HCT116 (cell line): Measurements from ENCODE around the gene BPIFB3. TPM values are rescaled to one million over a fixed set of nuclear protein-coding genes. Genes with fewer than 3 reads are reported as not detected.
"Not testable (repeated sequence)": the region's sequence is repeated elsewhere in the genome, so short reads cannot be mapped to it uniquely, and the experiment has no call there.

ENCODE experiments used
- ATAC-seq: fragments of 200-7000 bp; cut with Tn5 transposase; 2 replicates; pipeline ENCODE4 v1.9.1; 2020; ENCODE audit warnings: mild to moderate bottlenecking, moderate library complexity
- BruUV-seq: library from RNA; stranded (reverse); fragments of 400-500 nt; replicated peaks from 2 replicates; lab custom pipeline; 2021; lab: Mats Ljungman, UMichigan
- CTCF ChIA-PET: fragments of 300-600 bp; sonication (Branson Sonifier 250); formaldehyde crosslinking; loops from one replicate; lab custom pipeline; 2021; ENCODE audit warnings: antibody characterized with exemption; lab: Charles Lee
- POLR2A ChIA-PET: fragments of 300-600, 350-600 bp; sonication (Branson Sonifier 250); formaldehyde crosslinking; loops from one replicate; lab custom pipeline; 2021; ENCODE audit warnings: antibody characterized with exemption; lab: Charles Lee
- RAD21 ChIA-PET, 2 experiments: fragments of 300-600 bp; sonication (Branson Sonifier 250); formaldehyde crosslinking; loops; one replicate each; lab custom pipeline; 2023; ENCODE audit warnings: low total read pairs in 2 of 2; ENCODE audit not compliant: uncharacterized antibody in 2 of 2, unreplicated experiment in 2 of 2, low non-redundant PET in 1 of 2; lab: Charles Lee
- DNase-seq: peaks from one replicate; pipeline ENCODE4 v3.0.0-alpha.2; 2010; ENCODE audit warnings: low read depth, low spot score
- H2AFZ ChIP-seq: fragments of 200-600 bp; shearing (Covaris generic), sonication (generic); 2 replicates; pipeline ENCODE4 v1.6.1; 2017; ENCODE audit warnings: low read depth, mixed run types, mixed read lengths, antibody characterized with exemption, low read length; ENCODE audit not compliant: poor library complexity, severe bottlenecking
- H3K27ac ChIP-seq: 2 replicates; pipeline ENCODE4 v1.5.1; 2012; ENCODE audit warnings: low read depth, low read length
- H3K27me3 ChIP-seq: fragments of 200-600 bp; sonication (generic); 2 replicates; pipeline ENCODE4 v1.6.1; 2016; ENCODE audit warnings: mixed run types, low read length, mixed read lengths; ENCODE audit not compliant: insufficient read depth
- H3K36me3 ChIP-seq, 2 experiments: fragments of 200-500 bp in 1 of 2; fragments of 200-600 bp in 1 of 2; sonication (Bioruptor generic) in 1 of 2; sonication (generic) in 1 of 2; 2 replicates each; pipeline versions ENCODE4 v1.5.1 to v1.6.1; 2014 to 2016; ENCODE audit warnings: low read length in 2 of 2, inconsistent platforms in 1 of 2, mixed read lengths in 1 of 2, mixed run types in 1 of 2; ENCODE audit not compliant: insufficient read depth in 2 of 2, control insufficient read depth in 1 of 2
- H3K4me1 ChIP-seq, 2 experiments: fragments of 200-600 bp in 1 of 2; sonication (generic) in 1 of 2; 2 replicates each; pipeline versions ENCODE4 v1.5.1 to v1.6.1; 2012 to 2017; ENCODE audit warnings: low read length in 2 of 2, inconsistent platforms in 1 of 2, mild to moderate bottlenecking in 1 of 2, mixed read lengths in 1 of 2, mixed run types in 1 of 2, moderate library complexity in 1 of 2; ENCODE audit not compliant: insufficient read depth in 2 of 2, control insufficient read depth in 1 of 2
- H3K4me2 ChIP-seq: fragments of 200-600 bp; sonication (generic); 2 replicates; pipeline ENCODE4 v1.6.1; 2017; ENCODE audit warnings: mixed run types, low read length, mixed read lengths
- H3K4me3 ChIP-seq, 2 experiments: fragments of 200-600 bp in 1 of 2; sonication (generic) in 1 of 2; replicated peaks in 1 of 2; 2 replicates each; pipeline ENCODE4 v1.5.1; 2011 to 2016; ENCODE audit warnings: low read length in 2 of 2, control low read depth in 1 of 2, low read depth in 1 of 2, mild to moderate bottlenecking in 1 of 2, mixed read lengths in 1 of 2, mixed run types in 1 of 2
- H3K79me2 ChIP-seq: fragments of 200-600 bp; sonication (generic); 2 replicates; pipeline ENCODE4 v1.6.1; 2017; ENCODE audit warnings: mild to moderate bottlenecking, mixed run types, low read length, moderate library complexity, mixed read lengths; ENCODE audit not compliant: insufficient read depth
- H3K9ac ChIP-seq: fragments of 200-600 bp; sonication (generic); 2 replicates; pipeline ENCODE4 v1.6.1; 2016; ENCODE audit warnings: low read length, mixed read lengths
- H3K9me2 ChIP-seq: fragments of 200-600 bp; sonication (generic), shearing (Covaris generic); 2 replicates; pipeline ENCODE4 v1.6.1; 2017; ENCODE audit warnings: mixed run types, mild to moderate bottlenecking, moderate library complexity; ENCODE audit not compliant: insufficient read depth
- H3K9me3 ChIP-seq, 2 experiments: fragments of 200-500 bp in 1 of 2; fragments of 200-600 bp in 1 of 2; sonication (Bioruptor generic) in 1 of 2; sonication (generic) in 1 of 2; 2 replicates each; pipeline ENCODE4 v1.6.1; 2014 to 2017; ENCODE audit warnings: low read length in 2 of 2, mixed read lengths in 2 of 2, inconsistent platforms in 1 of 2, low read depth in 1 of 2, mild to moderate bottlenecking in 1 of 2, mixed run types in 1 of 2, moderate library complexity in 1 of 2; ENCODE audit not compliant: control insufficient read depth in 1 of 2, insufficient read depth in 1 of 2
- H4K20me1 ChIP-seq: fragments of 200-600 bp; sonication (generic), shearing (Covaris generic); 2 replicates; pipeline ENCODE4 v1.6.1; 2017; ENCODE audit warnings: mixed run types, mild to moderate bottlenecking, moderate library complexity; ENCODE audit not compliant: insufficient read depth
- MAX ChIP-seq: IDR thresholded peaks from 2 replicates; pipeline ENCODE4 v1.6.1; 2012
- POLR2AphosphoS5 ChIP-seq: IDR thresholded peaks from 2 replicates; pipeline ENCODE4 v1.6.1; 2011; ENCODE audit warnings: mild to moderate bottlenecking, low read depth, low read length, moderate library complexity
- RAD21 ChIP-seq: IDR thresholded peaks from 2 replicates; pipeline ENCODE4 v1.6.1; 2012; ENCODE audit warnings: low read depth, mild to moderate bottlenecking
- SP1 ChIP-seq: IDR thresholded peaks from 2 replicates; pipeline ENCODE4 v1.6.1; 2012; ENCODE audit warnings: low read depth
- YY1 ChIP-seq: IDR thresholded peaks from 2 replicates; pipeline ENCODE4 v1.6.1; 2011; ENCODE audit warnings: low read length, low read depth, moderate library complexity, mild to moderate bottlenecking; ENCODE audit not compliant: insufficient replicate concordance; ENCODE audit errors: extremely low read depth
- ZNF274 ChIP-seq: fragments of 200-500 bp; sonication (Bioruptor generic); IDR thresholded peaks from 2 replicates; pipeline ENCODE4 v1.6.1; 2014; ENCODE audit warnings: mild to moderate bottlenecking, low read depth, low read length, inconsistent platforms
- intact Hi-C: fragments of 100-400 bp; cut with micrococcal nuclease; formaldehyde crosslinking; loops from 2 replicates; pipeline ENCODE4 v1.10.0; 2022
- total RNA-seq: library from RNA; stranded (reverse); gene quantifications from one replicate; pipeline ENCODE4 v1.2.1, GENCODE V29; 2021; ENCODE audit not compliant: unreplicated experiment
- TF ChIP-seq, protein P1 (sequence below), 3 experiments: fragments of 200-600 bp in 1 of 3; sonication (generic) in 1 of 3; IDR thresholded peaks in 2 of 3; conservative IDR thresholded peaks in 1 of 3; 2 replicates each; pipeline ENCODE4 v1.5.1; 2012 to 2017; ENCODE audit warnings: low read depth in 2 of 3, low read length in 2 of 3, antibody characterized with exemption in 1 of 3, borderline replicate concordance in 1 of 3, control low read depth in 1 of 3, mild to moderate bottlenecking in 1 of 3, mixed read lengths in 1 of 3, mixed run types in 1 of 3, moderate library complexity in 1 of 3; ENCODE audit not compliant: insufficient read depth in 1 of 3

The BPIFB3 gene
- total RNA-seq, 1 experiment from 2014 or later = not detected

DNA sequence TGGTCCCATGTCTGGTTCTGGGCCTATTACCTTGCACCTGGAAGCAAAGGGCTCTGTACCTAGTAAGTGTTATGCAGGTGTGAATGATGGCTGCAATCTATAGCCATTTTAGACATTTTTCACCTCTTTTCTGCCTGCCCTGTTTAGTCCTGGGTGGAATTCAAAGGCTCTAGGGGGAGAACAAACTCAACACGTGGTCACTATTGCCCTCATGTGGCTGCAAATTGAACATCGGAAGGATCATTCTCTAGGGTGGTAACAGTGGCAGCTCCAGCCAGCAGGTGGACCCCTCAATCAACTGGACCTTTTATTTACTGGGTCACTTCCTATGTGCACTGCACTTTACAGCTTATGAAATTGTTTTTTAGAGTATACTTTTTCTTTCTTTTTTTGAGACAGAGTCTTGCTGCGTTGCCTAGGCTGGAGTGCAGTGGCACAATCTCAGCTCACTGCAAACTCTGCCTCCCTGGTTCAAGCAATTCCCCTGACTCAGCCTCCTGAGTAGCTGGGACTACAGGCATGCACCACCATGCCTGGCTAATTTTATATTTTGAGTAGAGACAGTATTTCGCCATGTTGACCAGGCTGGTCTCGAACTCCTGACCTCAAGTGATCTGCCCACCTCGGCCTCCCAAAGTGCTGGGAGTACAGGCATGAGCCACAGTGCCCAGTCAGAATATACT, 42.3 kb downstream of the BPIFB3 start:
- intact Hi-C loops = loop anchor here (1.0 to 10.0 kb wide), 5 partner anchors 116 to 1029 kb away; no protein-coding TSS in a partner anchor
- H3K36me3 ChIP-seq, H3K27me3 ChIP-seq, H3K4me2 ChIP-seq, H3K4me1 ChIP-seq, H3K9ac ChIP-seq, H3K9me3 ChIP-seq, H4K20me1 ChIP-seq, H3K27ac ChIP-seq, H3K79me2 ChIP-seq, BruUV-seq, H3K4me3 ChIP-seq, H3K9me2 ChIP-seq: not testable (repeated sequence)
- CTCF ChIA-PET = interaction anchor here (0.8 to 1.9 kb wide), 16 partner anchors 9 to 422 kb away, joined by 3 to 29 read pairs (median 4); partner anchors contain the start of genes C20orf203 and SUN5
- TF ChIP-seq RAD21 = peak; percentile 97
- peak; percentile 56 for TF ChIP-seq YY1
- TF ChIP-seq, protein P1, sequence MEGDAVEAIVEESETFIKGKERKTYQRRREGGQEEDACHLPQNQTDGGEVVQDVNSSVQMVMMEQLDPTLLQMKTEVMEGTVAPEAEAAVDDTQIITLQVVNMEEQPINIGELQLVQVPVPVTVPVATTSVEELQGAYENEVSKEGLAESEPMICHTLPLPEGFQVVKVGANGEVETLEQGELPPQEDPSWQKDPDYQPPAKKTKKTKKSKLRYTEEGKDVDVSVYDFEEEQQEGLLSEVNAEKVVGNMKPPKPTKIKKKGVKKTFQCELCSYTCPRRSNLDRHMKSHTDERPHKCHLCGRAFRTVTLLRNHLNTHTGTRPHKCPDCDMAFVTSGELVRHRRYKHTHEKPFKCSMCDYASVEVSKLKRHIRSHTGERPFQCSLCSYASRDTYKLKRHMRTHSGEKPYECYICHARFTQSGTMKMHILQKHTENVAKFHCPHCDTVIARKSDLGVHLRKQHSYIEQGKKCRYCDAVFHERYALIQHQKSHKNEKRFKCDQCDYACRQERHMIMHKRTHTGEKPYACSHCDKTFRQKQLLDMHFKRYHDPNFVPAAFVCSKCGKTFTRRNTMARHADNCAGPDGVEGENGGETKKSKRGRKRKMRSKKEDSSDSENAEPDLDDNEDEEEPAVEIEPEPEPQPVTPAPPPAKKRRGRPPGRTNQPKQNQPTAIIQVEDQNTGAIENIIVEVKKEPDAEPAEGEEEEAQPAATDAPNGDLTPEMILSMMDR (IDR thresholded peaks at IDR 0.05 in 2 of 3, conservative IDR thresholded peaks at IDR 0.05 in 1 of 3; ENCODE audit: borderline replicate concordance in 1 of 3, insufficient read depth in 1 of 3, low read depth in 2 of 3, low read length in 2 of 3) = peak; percentile 91 to 99 (median 99)
- DNase-seq (peak; percentile 66), ATAC-seq (peak; percentile 96)
- RAD21 ChIA-PET = interaction anchor here (1.0 to 1.2 kb wide), 5 partner anchors 14 to 306 kb away, joined by 3 to 5 read pairs (median 4); no protein-coding TSS in a partner anchor
- POLR2A ChIA-PET = interaction anchor here (1.3 kb wide), 1 partner anchor 10 kb away, joined by 3 read pairs; no protein-coding TSS in a partner anchor
- peak overlapping the region; percentile 63 for H2AFZ ChIP-seq

- ChIA-PET RAD21 (no interaction called here), CTCF (interaction anchor here (1.1 to 1.9 kb wide), 6 partner anchors 92 to 360 kb away, joined by 3 to 29 read pairs (median 5); partner anchors contain the start of gene SUN5)
- TF ChIP-seq POLR2AphosphoS5 (no peak), SP1 (no peak), ZNF274 (no peak), MAX (no peak), RAD21 (no peak)
- TF ChIP-seq, protein P1 (IDR thresholded peaks at IDR 0.05 in 2 of 3, conservative IDR thresholded peaks at IDR 0.05 in 1 of 3; ENCODE audit: borderline replicate concordance in 1 of 3, insufficient read depth in 1 of 3, low read depth in 2 of 3, low read length in 2 of 3) = no peak
Measured at GRCh38 chr20:33097001-33097400, 43.3 kb downstream of the BPIFB3 start.

More at GRCh38 chr20:33097001-33097400, 43.3 kb downstream of the BPIFB3 start:
- H2AFZ ChIP-seq = no peak overlapping the region
- no peak overlapping the region for H3K27ac ChIP-seq
- no peak overlapping the region for H3K4me3 ChIP-seq
- H3K4me1 ChIP-seq = no peaks in the 10 kb centered on the region
- intact Hi-C loops = loop anchor here (5.0 to 10.0 kb wide), 2 partner anchors 195 to 1028 kb away; no protein-coding TSS in a partner anchor
- DNase-seq (no peak), ATAC-seq (no peak)
- H4K20me1 ChIP-seq = no peaks in the 10 kb centered on the region
- BruUV-seq = no TSS peak
- H3K27me3 ChIP-seq = no peaks in the 10 kb centered on the region
- no peaks in the 10 kb centered on the region for H3K9me2 ChIP-seq
- no peaks in the 10 kb centered on the region for H3K9me3 ChIP-seq
- H3K9ac ChIP-seq = no peak overlapping the region
- no peaks in the 10 kb centered on the region for H3K36me3 ChIP-seq
- H3K4me2 ChIP-seq = no peak overlapping the region
- POLR2A ChIA-PET = interaction anchor here (1.3 kb wide), 1 partner anchor 11 kb away, joined by 3 read pairs; no protein-coding TSS in a partner anchor
- no peaks in the 10 kb centered on the region for H3K79me2 ChIP-seq
